ENCODE measurements around the gene FASTKD2.

FASTKD2 gene

DNA sequence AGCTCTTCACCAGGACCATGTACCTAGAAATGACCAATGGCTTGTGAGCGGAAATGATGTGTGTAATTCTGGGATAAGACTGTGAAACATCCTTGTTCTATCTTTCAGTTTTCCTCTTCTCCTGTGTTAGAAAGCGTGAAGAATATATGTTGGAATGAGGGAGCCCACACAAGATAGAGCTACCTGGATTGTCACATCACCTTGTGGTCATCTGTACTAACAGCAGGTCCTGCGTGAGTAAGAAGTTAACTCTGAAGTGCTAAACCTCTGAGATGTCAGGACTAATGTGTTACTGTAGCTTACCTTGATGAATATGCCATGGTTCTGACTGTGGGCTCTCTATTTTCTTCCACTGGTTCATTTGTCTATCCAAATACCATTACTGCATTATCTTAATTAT lies 75.6 kb downstream of the FASTKD2 start:
- no peak for DNase-seq
